Fibroblast of the aortic adventitia (primary cell): ENCODE measurements around the gene BTBD3. TPM values are rescaled to one million over a fixed set of nuclear protein-coding genes. Genes with fewer than 3 reads are reported as not detected.

ENCODE experiments used
- DNase-seq: peaks from one replicate; pipeline ENCODE4 v3.0.0-alpha.2; 2010; ENCODE audit warnings: low read depth
- H3K4me3 ChIP-seq: 2 replicates; pipeline ENCODE4 v1.5.1; 2011; ENCODE audit warnings: low read depth, mild to moderate bottlenecking, control low read depth, low read length, moderate library complexity
- CTCF ChIP-seq: IDR thresholded peaks from 2 replicates; pipeline ENCODE4 v1.5.1; 2011; ENCODE audit warnings: mild to moderate bottlenecking, low read length, control low read depth, inconsistent platforms; ENCODE audit not compliant: insufficient read depth
- total RNA-seq: library from RNA; depleted of rRNA; stranded (reverse); fragments of >200 nt; gene quantifications from 2 replicates; pipeline ENCODE4 v1.2.3, GENCODE V29; 2012; ENCODE audit warnings: low replicate concordance

BTBD3 gene
- total RNA-seq, 1 donor = 23.6 TPM

GRCh38 chr20:11912659-11913415 lies 4.9 kb upstream of the BTBD3 start:
- no peak for DNase-seq
- no peak overlapping the region for H3K4me3 ChIP-seq
- TF ChIP-seq CTCF = no peak

GRCh38 chr20:11918391-11918845 lies 725 bp downstream of the BTBD3 start:
- peak; percentile 24 for DNase-seq
- no peak for TF ChIP-seq CTCF
- peak overlapping the region; percentile 52 for H3K4me3 ChIP-seq

- no peak for DNase-seq
- peak overlapping the region; percentile 52 for H3K4me3 ChIP-seq
Measured at GRCh38 chr20:11918981-11919380, 1.3 kb downstream of the BTBD3 start.

GRCh38 chr20:11919581-11919980 lies 1.9 kb downstream of the BTBD3 start:
- no peak for DNase-seq
- no peak for TF ChIP-seq CTCF
- peak overlapping the region; percentile 52 for H3K4me3 ChIP-seq

More at GRCh38 chr20:11918981-11919380, 1.3 kb downstream of the BTBD3 start:
- no peak for TF ChIP-seq CTCF

- no peak for DNase-seq
- no peak overlapping the region for H3K4me3 ChIP-seq
- TF ChIP-seq CTCF = no peak
Measured at GRCh38 chr20:11920083-11920482, 2.4 kb downstream of the BTBD3 start.

- TF ChIP-seq CTCF = no peak
- DNase-seq = no peak
Measured at GRCh38 chr20:11921321-11921720, 3.6 kb downstream of the BTBD3 start.

More at GRCh38 chr20:11921321-11921720, 3.6 kb downstream of the BTBD3 start:
- H3K4me3 ChIP-seq = no peak overlapping the region
